Measurements from ENCODE around the gene SLC38A8. TPM values are rescaled to one million over a fixed set of nuclear protein-coding genes. Genes with fewer than 3 reads are reported as not detected.

The SLC38A8 gene
- total and polyA plus RNA-seq, 2 donors (not counting 1 experiment from before 2014, with no cell fraction given) = not detected

DNA sequence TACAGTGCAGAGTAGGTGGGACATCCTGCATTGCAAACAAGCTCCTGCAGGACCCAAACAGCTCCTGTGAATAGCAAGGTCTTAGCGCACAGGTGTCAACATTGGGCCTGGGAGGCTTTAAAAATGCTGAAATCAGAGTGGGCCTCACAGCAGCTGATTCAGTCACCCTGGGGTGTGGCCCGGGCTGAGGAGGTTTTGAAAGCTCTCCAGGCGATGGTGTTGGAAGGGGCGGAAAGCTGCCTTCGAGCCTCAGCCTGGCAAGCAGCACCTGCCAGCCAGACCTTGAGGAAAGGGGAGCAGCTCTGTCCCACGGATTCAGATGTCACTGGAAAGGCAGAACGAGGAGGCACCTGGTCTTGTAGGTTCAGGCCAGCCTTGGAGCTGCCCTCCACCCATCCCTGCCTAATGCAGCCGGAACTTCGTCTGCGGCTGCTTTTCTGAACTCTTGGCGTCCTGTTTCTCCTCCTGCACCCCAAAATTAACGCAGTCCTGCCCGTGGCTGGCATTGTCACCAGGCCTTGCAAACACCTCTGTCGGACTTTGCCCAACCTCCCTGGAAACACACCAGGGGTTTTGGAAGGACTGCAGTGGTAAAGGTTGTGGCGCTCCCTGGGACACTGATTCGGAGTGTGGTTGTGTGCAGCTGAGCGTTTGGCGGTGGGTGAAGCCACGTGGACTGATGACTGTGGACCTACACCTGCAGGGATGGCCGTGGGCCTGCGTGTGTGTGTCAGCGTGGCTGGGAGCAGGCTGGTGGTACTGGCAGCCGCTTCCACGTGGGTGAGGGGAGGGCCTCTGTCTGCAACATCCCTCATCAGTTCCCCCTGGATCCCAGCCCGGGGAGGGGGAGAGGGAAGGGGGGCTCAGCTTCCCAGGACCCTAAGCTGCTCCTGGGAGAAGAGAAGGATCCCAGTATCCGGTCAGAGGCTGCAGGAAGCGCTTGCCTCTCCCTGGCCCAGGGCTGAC lies 71.1 kb downstream of the SLC38A8 start:
- Histone ChIP-seq H3K27ac (ENCODE audit: low read length in 2 of 2) (no peak overlapping the region), H3K9me3 (ENCODE audit: control extremely low read depth in 1 of 3, control insufficient read depth in 2 of 3, insufficient read depth in 1 of 3, low read length in 2 of 3) (no peaks in the 10 kb centered on the region), H3K4me1 (ENCODE audit: control insufficient read depth in 2 of 2, insufficient read depth in 2 of 2, low read length in 2 of 2) (peaks cover 0 to 4% of the 10 kb centered on the region in 2 donors), H3K36me3 (replicated peaks in 1 of 2; ENCODE audit: control extremely low read depth in 1 of 2, control insufficient read depth in 1 of 2, extremely low read depth in 1 of 2, insufficient read depth in 2 of 2, low read length in 1 of 2) (no peaks in the 10 kb centered on the region), H3K79me2 (ENCODE audit: control insufficient read depth, insufficient read depth, low read length) (no peaks in the 10 kb centered on the region), H3K27me3 (replicated peaks in 1 of 4; ENCODE audit: control extremely low read depth in 1 of 4, control insufficient read depth in 3 of 4, insufficient read depth in 4 of 4, low read length in 3 of 4) (peaks cover 0 to 21% (median 5%) of the 10 kb centered on the region in 4 experiments), H3K4me2 (replicated peaks; ENCODE audit: low read depth, low read length, poor library complexity, severe bottlenecking) (no peak overlapping the region), H2AFZ (ENCODE audit: insufficient read depth, low read depth, low read length, poor library complexity, severe bottlenecking) (no peak overlapping the region), H3K4me3 (ENCODE audit: control extremely low read depth in 1 of 5, extremely low read depth in 1 of 5, insufficient read depth in 1 of 5, low read depth in 2 of 5, low read length in 4 of 5) (no peak overlapping the region), H3K9ac (ENCODE audit: low read length) (no peak overlapping the region), H4K20me1 (ENCODE audit: control insufficient read depth, insufficient read depth, low read length, poor library complexity, severe bottlenecking) (no peaks in the 10 kb centered on the region)
- Mint-ChIP-seq H3K27ac (no peak overlapping the region), H3K9me3 (ENCODE audit: insufficient read depth) (no peaks in the 10 kb centered on the region), H3K27me3 (peaks cover 12% of the 10 kb centered on the region), H3K4me3 (no peak overlapping the region), H3K4me1 (peaks cover 6% of the 10 kb centered on the region)
- 76% methylated on average over 24 of the region's 27 CpGs for WGBS (ENCODE audit: insufficient coverage)
- TF ChIP-seq, protein P1, sequence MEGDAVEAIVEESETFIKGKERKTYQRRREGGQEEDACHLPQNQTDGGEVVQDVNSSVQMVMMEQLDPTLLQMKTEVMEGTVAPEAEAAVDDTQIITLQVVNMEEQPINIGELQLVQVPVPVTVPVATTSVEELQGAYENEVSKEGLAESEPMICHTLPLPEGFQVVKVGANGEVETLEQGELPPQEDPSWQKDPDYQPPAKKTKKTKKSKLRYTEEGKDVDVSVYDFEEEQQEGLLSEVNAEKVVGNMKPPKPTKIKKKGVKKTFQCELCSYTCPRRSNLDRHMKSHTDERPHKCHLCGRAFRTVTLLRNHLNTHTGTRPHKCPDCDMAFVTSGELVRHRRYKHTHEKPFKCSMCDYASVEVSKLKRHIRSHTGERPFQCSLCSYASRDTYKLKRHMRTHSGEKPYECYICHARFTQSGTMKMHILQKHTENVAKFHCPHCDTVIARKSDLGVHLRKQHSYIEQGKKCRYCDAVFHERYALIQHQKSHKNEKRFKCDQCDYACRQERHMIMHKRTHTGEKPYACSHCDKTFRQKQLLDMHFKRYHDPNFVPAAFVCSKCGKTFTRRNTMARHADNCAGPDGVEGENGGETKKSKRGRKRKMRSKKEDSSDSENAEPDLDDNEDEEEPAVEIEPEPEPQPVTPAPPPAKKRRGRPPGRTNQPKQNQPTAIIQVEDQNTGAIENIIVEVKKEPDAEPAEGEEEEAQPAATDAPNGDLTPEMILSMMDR (IDR thresholded peaks at IDR 0.05) = no peak
- TF ChIP-seq EZH2 (IDR thresholded peaks at IDR 0.05; ENCODE audit: borderline replicate concordance, insufficient read depth, low read depth, low read length, poor library complexity, severe bottlenecking) = no peak
- no peak for ATAC-seq (ENCODE audit: low read depth)
- intact Hi-C loops (cut with micrococcal nuclease) = no loop called here
- no peak for DNase-seq
- CTCF ChIA-PET = interaction anchor here (1.1 kb wide), 1 partner anchor 13 kb away, joined by 3 read pairs; no protein-coding TSS in a partner anchor
- POLR2A ChIA-PET = no interaction called here

DNA sequence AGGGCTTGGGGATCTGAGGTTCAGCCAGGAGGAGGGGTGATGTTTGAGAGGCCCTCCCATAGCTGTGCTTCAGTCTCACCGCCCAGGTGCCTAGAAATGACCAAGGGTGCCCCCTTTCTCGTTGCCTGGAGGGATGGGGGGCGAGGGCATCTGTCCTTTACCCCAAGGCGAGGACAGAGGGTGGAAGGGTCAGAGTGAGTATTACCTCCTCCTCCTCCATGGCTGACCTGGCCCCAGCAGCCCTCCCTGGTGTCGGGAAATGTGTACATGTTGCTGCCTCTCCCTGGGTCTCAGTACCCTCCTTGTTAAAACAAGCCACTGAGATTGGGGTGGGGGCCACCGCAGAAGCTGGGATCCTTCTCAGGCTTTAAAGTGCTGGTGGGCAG lies 72.2 kb downstream of the SLC38A8 start:
- no peaks in the 10 kb centered on the region for H3K36me3 ChIP-seq (replicated peaks in 1 of 2; ENCODE audit: control extremely low read depth in 1 of 2, control insufficient read depth in 1 of 2, extremely low read depth in 1 of 2, insufficient read depth in 2 of 2, low read length in 1 of 2)
- no peak overlapping the region for H2AFZ ChIP-seq (ENCODE audit: insufficient read depth, low read depth, low read length, poor library complexity, severe bottlenecking)
- intact Hi-C loops (cut with micrococcal nuclease) = no loop called here
- Mint-ChIP-seq H3K4me3 (no peak overlapping the region), H3K4me1 (peaks cover 6% of the 10 kb centered on the region), H3K27ac (no peak overlapping the region), H3K9me3 (ENCODE audit: insufficient read depth) (no peaks in the 10 kb centered on the region), H3K27me3 (peaks cover 10% of the 10 kb centered on the region)
- POLR2A ChIA-PET = no interaction called here
- CTCF ChIA-PET = interaction anchor here (1.1 kb wide), 1 partner anchor 12 kb away, joined by 3 read pairs; no protein-coding TSS in a partner anchor
- peaks cover 0 to 4% of the 10 kb centered on the region in 2 donors for H3K4me1 ChIP-seq (ENCODE audit: control insufficient read depth in 2 of 2, insufficient read depth in 2 of 2, low read length in 2 of 2)
- H3K9ac ChIP-seq (ENCODE audit: low read length) = no peak overlapping the region
- H3K4me3 ChIP-seq (ENCODE audit: control extremely low read depth in 1 of 5, extremely low read depth in 1 of 5, insufficient read depth in 1 of 5, low read depth in 2 of 5, low read length in 4 of 5) = no peak overlapping the region
- no peak overlapping the region for H3K27ac ChIP-seq (ENCODE audit: low read length in 2 of 2)
- H4K20me1 ChIP-seq (ENCODE audit: control insufficient read depth, insufficient read depth, low read length, poor library complexity, severe bottlenecking) = no peaks in the 10 kb centered on the region
- H3K27me3 ChIP-seq (replicated peaks in 1 of 4; ENCODE audit: control extremely low read depth in 1 of 4, control insufficient read depth in 3 of 4, insufficient read depth in 4 of 4, low read length in 3 of 4) = peaks cover 0 to 17% (median 5%) of the 10 kb centered on the region in 4 experiments
- TF ChIP-seq EZH2 (IDR thresholded peaks at IDR 0.05; ENCODE audit: borderline replicate concordance, insufficient read depth, low read depth, low read length, poor library complexity, severe bottlenecking) = no peak
- TF ChIP-seq, protein P1 (IDR thresholded peaks at IDR 0.05) = no peak
- WGBS (ENCODE audit: insufficient coverage) = 79% methylated on average over 3 of the region's 6 CpGs
- DNase-seq = no peak
- H3K9me3 ChIP-seq (ENCODE audit: control extremely low read depth in 1 of 3, control insufficient read depth in 2 of 3, insufficient read depth in 1 of 3, low read length in 2 of 3) = no peaks in the 10 kb centered on the region
- ATAC-seq (ENCODE audit: low read depth) = no peak
- no peaks in the 10 kb centered on the region for H3K79me2 ChIP-seq (ENCODE audit: control insufficient read depth, insufficient read depth, low read length)
- no peak overlapping the region for H3K4me2 ChIP-seq (replicated peaks; ENCODE audit: low read depth, low read length, poor library complexity, severe bottlenecking)
